ENCODE data around the gene NRP2. TPM values are rescaled to one million over a fixed set of nuclear protein-coding genes. Genes with fewer than 3 reads are reported as not detected.

Gene NRP2
- total RNA-seq, 1 donor from 2014 or later, result 27.8 TPM

DNA sequence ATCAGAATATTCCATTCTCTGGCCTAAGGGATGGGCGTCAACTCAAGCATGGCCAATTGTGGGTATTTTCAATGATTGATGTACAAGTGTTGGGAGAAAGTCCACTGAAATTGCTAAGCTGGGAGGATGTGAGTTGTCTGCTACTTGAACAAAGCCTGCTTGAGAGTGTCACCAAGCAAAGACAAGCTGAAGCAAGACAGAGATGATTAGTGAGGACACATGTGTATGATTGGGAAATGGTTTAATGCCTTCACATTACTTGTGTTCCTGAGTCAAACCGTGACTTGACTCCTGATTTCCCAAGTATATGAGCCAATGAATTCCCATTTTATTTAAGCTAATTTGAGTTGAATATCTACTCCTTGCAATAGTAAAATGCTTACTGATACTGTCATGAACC, 23.7 kb upstream of the NRP2 start:
- Histone ChIP-seq H3K79me2 (ENCODE audit: low read depth) (no peaks in the 10 kb centered on the region), H3F3A (ENCODE audit: low read depth) (no peaks in the 10 kb centered on the region), H3K4me3 (no peak overlapping the region), H3K27me3 (no peaks in the 10 kb centered on the region), H2AFZ (replicated peaks) (no peak overlapping the region), H3K9me3 (ENCODE audit: low read depth) (no peaks in the 10 kb centered on the region), H3K36me3 (no peaks in the 10 kb centered on the region), H3K27ac (no peak overlapping the region), H3K4me2 (no peak overlapping the region), H3K9ac (no peak overlapping the region), H3K4me1 (peaks cover 9% of the 10 kb centered on the region), H4K20me1 (ENCODE audit: low read depth) (no peaks in the 10 kb centered on the region)
- Mint-ChIP-seq H3K27ac (no peak overlapping the region), H3K27me3 (ENCODE audit: insufficient read depth, low read depth) (peaks cover 6% of the 10 kb centered on the region), H3K36me3 (no peaks in the 10 kb centered on the region), H3K4me1 (peaks cover 17% of the 10 kb centered on the region), H3K9me3 (peaks cover 2% of the 10 kb centered on the region), H3K4me3 (no peak overlapping the region)
- TF ChIP-seq, protein P1, sequence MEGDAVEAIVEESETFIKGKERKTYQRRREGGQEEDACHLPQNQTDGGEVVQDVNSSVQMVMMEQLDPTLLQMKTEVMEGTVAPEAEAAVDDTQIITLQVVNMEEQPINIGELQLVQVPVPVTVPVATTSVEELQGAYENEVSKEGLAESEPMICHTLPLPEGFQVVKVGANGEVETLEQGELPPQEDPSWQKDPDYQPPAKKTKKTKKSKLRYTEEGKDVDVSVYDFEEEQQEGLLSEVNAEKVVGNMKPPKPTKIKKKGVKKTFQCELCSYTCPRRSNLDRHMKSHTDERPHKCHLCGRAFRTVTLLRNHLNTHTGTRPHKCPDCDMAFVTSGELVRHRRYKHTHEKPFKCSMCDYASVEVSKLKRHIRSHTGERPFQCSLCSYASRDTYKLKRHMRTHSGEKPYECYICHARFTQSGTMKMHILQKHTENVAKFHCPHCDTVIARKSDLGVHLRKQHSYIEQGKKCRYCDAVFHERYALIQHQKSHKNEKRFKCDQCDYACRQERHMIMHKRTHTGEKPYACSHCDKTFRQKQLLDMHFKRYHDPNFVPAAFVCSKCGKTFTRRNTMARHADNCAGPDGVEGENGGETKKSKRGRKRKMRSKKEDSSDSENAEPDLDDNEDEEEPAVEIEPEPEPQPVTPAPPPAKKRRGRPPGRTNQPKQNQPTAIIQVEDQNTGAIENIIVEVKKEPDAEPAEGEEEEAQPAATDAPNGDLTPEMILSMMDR (IDR thresholded peaks at IDR 0.05), result no peak
- TF ChIP-seq EZH2phosphoT487 (IDR thresholded peaks at IDR 0.05), result no peak
- no peak for TF ChIP-seq EZH2 (IDR thresholded peaks at IDR 0.05)
- no peak for DNase-seq (ENCODE audit: low spot score)

DNA sequence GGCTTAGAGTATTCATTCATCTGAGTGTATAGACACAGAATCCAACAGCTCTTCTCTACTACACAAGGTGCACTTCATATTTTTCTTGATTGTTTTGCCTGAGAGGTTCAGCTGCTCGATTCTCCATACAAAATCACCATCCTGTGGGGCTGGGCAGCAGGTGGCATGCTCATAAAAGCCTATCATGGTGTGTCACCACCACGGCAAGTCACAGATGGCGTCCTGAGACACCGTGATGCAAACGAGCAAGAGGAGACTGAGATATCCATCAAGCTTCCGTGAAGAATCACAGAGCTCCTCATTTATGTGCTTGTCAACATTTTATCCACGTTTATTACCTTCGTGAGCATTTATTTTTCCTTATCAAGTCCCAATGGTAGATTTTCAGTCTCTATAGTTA, 22.4 kb upstream of the NRP2 start:
- Histone ChIP-seq H3K27me3 (no peaks in the 10 kb centered on the region), H3K4me3 (no peak overlapping the region), H3K36me3 (no peaks in the 10 kb centered on the region), H3K4me1 (peaks cover 9% of the 10 kb centered on the region), H3K9ac (no peak overlapping the region), H2AFZ (replicated peaks) (no peak overlapping the region), H3F3A (ENCODE audit: low read depth) (no peaks in the 10 kb centered on the region), H3K4me2 (no peak overlapping the region), H3K27ac (no peak overlapping the region), H3K9me3 (ENCODE audit: low read depth) (no peaks in the 10 kb centered on the region), H4K20me1 (ENCODE audit: low read depth) (no peaks in the 10 kb centered on the region), H3K79me2 (ENCODE audit: low read depth) (no peaks in the 10 kb centered on the region)
- peaks cover 4% of the 10 kb centered on the region for H3K27me3 Mint-ChIP-seq (ENCODE audit: insufficient read depth, low read depth)
- no peak overlapping the region for H3K4me3 Mint-ChIP-seq
- DNase-seq (ENCODE audit: low spot score), result no peak
- TF ChIP-seq EZH2phosphoT487 (IDR thresholded peaks at IDR 0.05), result no peak
- no peak for TF ChIP-seq EZH2 (IDR thresholded peaks at IDR 0.05)
- TF ChIP-seq, protein P1 (IDR thresholded peaks at IDR 0.05), result no peak
- H3K36me3 Mint-ChIP-seq, result peaks cover 1% of the 10 kb centered on the region
- H3K4me1 Mint-ChIP-seq, result peaks cover 17% of the 10 kb centered on the region
- H3K9me3 Mint-ChIP-seq, result peaks cover 2% of the 10 kb centered on the region
- no peak overlapping the region for H3K27ac Mint-ChIP-seq

DNA sequence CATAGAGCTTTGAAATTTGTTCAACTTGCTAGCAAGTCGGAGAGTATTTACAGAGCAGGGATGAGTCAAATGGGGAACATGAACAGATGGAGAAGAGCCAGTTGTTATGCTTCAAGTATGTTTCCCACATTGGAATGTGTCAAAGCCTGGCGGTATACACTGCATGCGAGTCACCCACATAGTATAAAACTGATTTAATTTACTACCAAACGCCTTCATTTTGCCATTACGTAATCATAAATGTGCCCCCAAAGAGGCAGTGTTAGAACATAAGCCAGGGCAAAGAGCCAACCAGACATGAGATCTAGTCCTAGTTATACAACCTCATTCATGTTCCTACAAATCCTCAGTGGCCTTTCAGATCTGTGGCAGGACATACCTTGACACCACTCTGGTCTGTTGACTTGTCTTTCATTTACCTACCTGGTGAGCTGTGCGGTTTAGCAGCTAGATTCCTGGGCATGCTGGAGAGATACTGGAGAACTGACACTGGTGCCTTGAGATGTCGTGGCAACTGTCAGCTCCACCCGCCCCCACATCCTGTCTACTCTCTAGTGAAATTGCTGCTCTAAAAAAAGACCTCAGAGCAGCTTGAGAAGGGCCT, 21.7 kb upstream of the NRP2 start:
- peaks cover 9% of the 10 kb centered on the region for H3K4me1 ChIP-seq
- no peaks in the 10 kb centered on the region for H3K9me3 ChIP-seq (ENCODE audit: low read depth)
- H3F3A ChIP-seq (ENCODE audit: low read depth), result no peaks in the 10 kb centered on the region
- H3K4me3 ChIP-seq, result no peak overlapping the region
- H3K9ac ChIP-seq, result no peak overlapping the region
- H3K27me3 Mint-ChIP-seq (ENCODE audit: insufficient read depth, low read depth), result peaks cover 11% of the 10 kb centered on the region
- no peaks in the 10 kb centered on the region for H3K27me3 ChIP-seq
- TF ChIP-seq EZH2phosphoT487 (IDR thresholded peaks at IDR 0.05), result no peak
- TF ChIP-seq EZH2 (IDR thresholded peaks at IDR 0.05), result no peak
- TF ChIP-seq, protein P1 (IDR thresholded peaks at IDR 0.05), result no peak
- no peak overlapping the region for H3K4me2 ChIP-seq
- no peaks in the 10 kb centered on the region for H3K79me2 ChIP-seq (ENCODE audit: low read depth)
- H3K27ac Mint-ChIP-seq, result no peak overlapping the region
- DNase-seq (ENCODE audit: low spot score), result no peak
- no peaks in the 10 kb centered on the region for H3K36me3 ChIP-seq
- H2AFZ ChIP-seq (replicated peaks), result no peak overlapping the region
- no peaks in the 10 kb centered on the region for H4K20me1 ChIP-seq (ENCODE audit: low read depth)
- H3K4me1 Mint-ChIP-seq, result peaks cover 17% of the 10 kb centered on the region
- H3K9me3 Mint-ChIP-seq, result peaks cover 2% of the 10 kb centered on the region
- H3K36me3 Mint-ChIP-seq, result peaks cover 1% of the 10 kb centered on the region
- no peak overlapping the region for H3K4me3 Mint-ChIP-seq
- no peak overlapping the region for H3K27ac ChIP-seq
